Vagina (tissue), 2 donors: Measurements from ENCODE around the gene C11orf97. TPM values are rescaled to one million over a fixed set of nuclear protein-coding genes. Genes with fewer than 3 reads are reported as not detected.

ENCODE experiments used
- DNase-seq, 2 donors: peaks; one replicate each; pipeline ENCODE4 v3.0.0-alpha.2; 2017; ENCODE audit errors: extremely low spot score in 2 of 2
- H3K27ac ChIP-seq: fragments of 200-600 bp; sonication (generic); one replicate; pipeline ENCODE4 v1.5.1; 2019
- H3K27me3 ChIP-seq: fragments of 200-600 bp; sonication (generic); one replicate; pipeline ENCODE4 v1.5.1; 2019
- H3K36me3 ChIP-seq, 2 donors: fragments of 200-600 bp; sonication (generic); one replicate each; pipeline ENCODE4 v1.5.1; 2017 to 2019
- H3K4me1 ChIP-seq: fragments of 200-600 bp; sonication (generic); one replicate; pipeline ENCODE4 v1.5.1; 2019
- H3K4me3 ChIP-seq, 2 donors: fragments of 200-600 bp; sonication (generic); 1 replicate in 1 of 2; 2 replicates in 1 of 2; pipeline ENCODE4 v1.5.1; 2016 to 2019
- H3K9me3 ChIP-seq: fragments of 200-600 bp; sonication (generic); one replicate; pipeline ENCODE4 v1.5.1; 2019
- POLR2A ChIP-seq, 2 donors: fragments of 450-650 bp; IDR thresholded peaks; one replicate each; pipeline ENCODE4 v1.6.1; 2017; ENCODE audit warnings: antibody characterized with exemption in 2 of 2, mild to moderate bottlenecking in 2 of 2, moderate library complexity in 2 of 2
- POLR2AphosphoS5 ChIP-seq, 2 donors: sonication (generic); formaldehyde crosslinking; IDR thresholded peaks; one replicate each; pipeline ENCODE4 v1.9.0; 2017; ENCODE audit warnings: antibody characterized with exemption in 2 of 2, mild to moderate bottlenecking in 2 of 2, low read depth in 1 of 2; ENCODE audit not compliant: insufficient read depth in 1 of 2
- intact Hi-C: fragments of 100-400 bp; cut with DNase I; formaldehyde crosslinking; loops from one replicate; pipeline ENCODE4 v1.15.1; 2023
- total RNA-seq: library from RNA; depleted of rRNA; stranded (reverse); fragments of >200 nt; gene quantifications from one replicate; pipeline ENCODE4 v1.2.3, GENCODE V29; 2016
- TF ChIP-seq, protein P1 (sequence below), 3 experiments: fragments of 450-650 bp in 2 of 3; fragments of 200-600 bp in 1 of 3; sonication (generic) in 1 of 3; IDR thresholded peaks; one replicate each; pipeline ENCODE4 v1.5.1; 2017 to 2019; ENCODE audit warnings: antibody characterized with exemption in 3 of 3, mild to moderate bottlenecking in 2 of 3, moderate library complexity in 2 of 3

C11orf97 gene
- total RNA-seq, 1 donor from 2014 or later = not detected

DNA sequence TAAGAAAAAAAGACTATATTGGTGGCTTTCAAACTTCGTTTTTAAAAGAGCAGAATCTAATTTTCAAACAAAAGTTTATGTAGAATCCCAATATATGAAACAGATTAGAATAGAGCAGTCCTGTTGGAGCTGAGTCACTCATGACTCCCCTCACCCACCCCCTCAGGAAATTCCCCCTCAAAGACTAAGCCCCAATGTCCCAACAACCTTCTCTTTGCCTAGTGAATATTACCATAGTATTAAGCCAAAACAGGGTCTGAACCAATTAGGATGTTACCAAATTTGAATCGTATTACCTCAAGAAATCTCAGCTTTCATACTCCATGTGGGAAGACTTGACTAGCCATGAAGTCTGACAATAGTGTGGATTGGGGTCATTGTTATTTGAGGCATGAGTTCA, 47.1 kb downstream of the C11orf97 start:
- no peak overlapping the region for H3K4me3 ChIP-seq

DNA sequence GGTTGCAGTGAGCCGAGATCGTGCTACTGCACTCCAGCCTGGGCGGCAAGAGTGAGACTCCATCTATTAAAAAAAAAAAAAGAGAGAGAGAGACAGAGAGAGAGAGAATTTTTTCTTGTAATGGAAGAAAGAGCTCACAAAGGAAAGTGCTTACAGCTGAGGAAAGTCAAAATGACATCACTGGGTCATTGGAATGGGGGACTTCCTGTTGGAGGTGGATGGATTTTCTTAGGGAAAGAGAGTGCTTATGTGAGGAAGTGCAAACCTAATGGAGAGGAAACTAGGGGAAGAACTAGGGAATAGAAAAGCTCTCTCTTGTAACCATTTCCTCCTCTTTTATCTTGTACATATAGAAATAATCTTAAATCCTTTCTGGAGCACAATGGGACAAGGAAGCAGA, 48.6 kb downstream of the C11orf97 start:
- no peak for DNase-seq
- Histone ChIP-seq H3K27me3 (no peaks in the 10 kb centered on the region), H3K36me3 (no peaks in the 10 kb centered on the region), H3K9me3 (no peaks in the 10 kb centered on the region), H3K4me1 (peaks cover 12% of the 10 kb centered on the region), H3K27ac (no peak overlapping the region), H3K4me3 (no peak overlapping the region)
- intact Hi-C loops = no loop called here
- TF ChIP-seq POLR2AphosphoS5 (IDR thresholded peaks at IDR 0.05; ENCODE audit: insufficient read depth in 1 of 2, low read depth in 1 of 2) (no peak), POLR2A (IDR thresholded peaks at IDR 0.05) (no peak)
- TF ChIP-seq, protein P1, sequence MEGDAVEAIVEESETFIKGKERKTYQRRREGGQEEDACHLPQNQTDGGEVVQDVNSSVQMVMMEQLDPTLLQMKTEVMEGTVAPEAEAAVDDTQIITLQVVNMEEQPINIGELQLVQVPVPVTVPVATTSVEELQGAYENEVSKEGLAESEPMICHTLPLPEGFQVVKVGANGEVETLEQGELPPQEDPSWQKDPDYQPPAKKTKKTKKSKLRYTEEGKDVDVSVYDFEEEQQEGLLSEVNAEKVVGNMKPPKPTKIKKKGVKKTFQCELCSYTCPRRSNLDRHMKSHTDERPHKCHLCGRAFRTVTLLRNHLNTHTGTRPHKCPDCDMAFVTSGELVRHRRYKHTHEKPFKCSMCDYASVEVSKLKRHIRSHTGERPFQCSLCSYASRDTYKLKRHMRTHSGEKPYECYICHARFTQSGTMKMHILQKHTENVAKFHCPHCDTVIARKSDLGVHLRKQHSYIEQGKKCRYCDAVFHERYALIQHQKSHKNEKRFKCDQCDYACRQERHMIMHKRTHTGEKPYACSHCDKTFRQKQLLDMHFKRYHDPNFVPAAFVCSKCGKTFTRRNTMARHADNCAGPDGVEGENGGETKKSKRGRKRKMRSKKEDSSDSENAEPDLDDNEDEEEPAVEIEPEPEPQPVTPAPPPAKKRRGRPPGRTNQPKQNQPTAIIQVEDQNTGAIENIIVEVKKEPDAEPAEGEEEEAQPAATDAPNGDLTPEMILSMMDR (IDR thresholded peaks at IDR 0.05) = no peak

More for the DNA sequence above, 47.1 kb downstream of the C11orf97 start:
- TF ChIP-seq POLR2AphosphoS5 (IDR thresholded peaks at IDR 0.05; ENCODE audit: insufficient read depth in 1 of 2, low read depth in 1 of 2) (no peak), POLR2A (IDR thresholded peaks at IDR 0.05) (no peak)
- TF ChIP-seq, protein P1 (IDR thresholded peaks at IDR 0.05) = no peak
- DNase-seq = no peak
- intact Hi-C loops = no loop called here
- no peak overlapping the region for H3K27ac ChIP-seq
- peaks cover 12% of the 10 kb centered on the region for H3K4me1 ChIP-seq
- no peaks in the 10 kb centered on the region for H3K27me3 ChIP-seq
- H3K36me3 ChIP-seq = no peaks in the 10 kb centered on the region
- H3K9me3 ChIP-seq = no peaks in the 10 kb centered on the region

DNA sequence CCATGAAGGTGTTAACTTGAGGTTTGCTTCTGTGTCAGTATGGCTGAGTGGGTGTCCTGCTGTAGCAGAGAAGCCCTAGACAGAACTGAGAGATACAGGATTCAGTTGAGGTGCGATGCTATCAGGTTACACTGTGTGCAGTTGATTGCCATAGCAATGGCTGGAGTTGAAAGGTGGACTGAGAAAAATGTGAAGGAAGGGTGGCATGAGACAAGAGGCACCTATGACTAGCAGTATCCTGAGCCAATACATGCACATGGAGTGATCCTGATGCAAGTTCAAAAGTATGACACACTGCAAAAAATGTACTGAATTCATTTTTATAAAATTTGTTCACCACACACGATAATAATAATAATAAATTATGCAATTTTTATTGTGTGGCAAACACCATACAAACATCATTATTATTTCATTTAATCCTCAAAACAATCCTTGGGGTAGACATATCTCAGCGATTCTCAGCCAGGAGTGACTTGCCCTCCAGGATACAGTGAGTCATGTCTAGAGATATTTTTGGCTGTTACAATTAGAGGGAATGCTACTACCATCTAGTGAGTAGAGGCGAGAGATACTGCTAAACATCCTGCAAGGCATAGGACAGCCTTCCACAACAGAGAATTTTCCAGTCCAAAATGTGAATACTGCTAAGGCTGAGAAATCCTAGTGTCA, 51.1 kb downstream of the C11orf97 start:
- Histone ChIP-seq H3K4me1 (peaks cover 5% of the 10 kb centered on the region), H3K27me3 (no peaks in the 10 kb centered on the region), H3K27ac (no peak overlapping the region), H3K36me3 (no peaks in the 10 kb centered on the region), H3K9me3 (no peaks in the 10 kb centered on the region), H3K4me3 (no peak overlapping the region)
- intact Hi-C loops = no loop called here
- no peak for DNase-seq
- TF ChIP-seq POLR2AphosphoS5 (IDR thresholded peaks at IDR 0.05; ENCODE audit: insufficient read depth in 1 of 2, low read depth in 1 of 2) = no peak
- TF ChIP-seq, protein P1 (IDR thresholded peaks at IDR 0.05) = no peak
- no peak for TF ChIP-seq POLR2A (IDR thresholded peaks at IDR 0.05)

DNA sequence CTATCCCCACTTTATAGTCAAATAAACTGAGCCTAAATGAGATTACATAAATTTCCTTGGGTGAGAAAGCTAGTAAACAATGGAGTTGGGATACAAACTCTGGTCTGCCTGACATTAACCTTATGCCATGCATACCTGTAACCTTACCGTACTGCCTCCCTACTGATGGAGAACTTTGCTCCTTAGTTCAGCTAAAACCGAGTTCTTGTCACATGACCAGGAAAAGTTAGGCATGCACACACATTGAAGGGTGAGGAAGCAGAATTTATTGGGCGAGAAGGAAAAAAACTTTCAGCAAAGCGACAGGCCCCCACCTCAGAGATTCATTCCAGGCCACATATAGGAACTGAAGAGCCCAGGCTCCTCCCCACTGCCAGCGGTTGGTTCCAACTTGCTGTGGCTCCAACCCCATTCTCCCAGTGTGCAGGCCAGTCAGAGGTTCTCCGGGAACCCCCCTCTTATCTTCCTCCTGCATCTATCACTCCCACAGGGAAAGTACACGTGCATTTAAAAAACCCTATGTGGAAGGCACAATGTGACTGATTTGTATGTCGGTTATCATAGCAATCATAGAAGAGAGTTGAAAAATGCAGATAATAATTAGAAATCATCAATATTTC, 51.7 kb downstream of the C11orf97 start:
- Histone ChIP-seq H3K27me3 (no peaks in the 10 kb centered on the region), H3K36me3 (no peaks in the 10 kb centered on the region), H3K9me3 (no peaks in the 10 kb centered on the region), H3K4me1 (no peaks in the 10 kb centered on the region), H3K4me3 (no peak overlapping the region), H3K27ac (no peak overlapping the region)
- TF ChIP-seq POLR2A (IDR thresholded peaks at IDR 0.05) (no peak), POLR2AphosphoS5 (IDR thresholded peaks at IDR 0.05; ENCODE audit: insufficient read depth in 1 of 2, low read depth in 1 of 2) (no peak)
- TF ChIP-seq, protein P1 (IDR thresholded peaks at IDR 0.05) = no peak
- DNase-seq = no peak
- intact Hi-C loops = no loop called here

DNA sequence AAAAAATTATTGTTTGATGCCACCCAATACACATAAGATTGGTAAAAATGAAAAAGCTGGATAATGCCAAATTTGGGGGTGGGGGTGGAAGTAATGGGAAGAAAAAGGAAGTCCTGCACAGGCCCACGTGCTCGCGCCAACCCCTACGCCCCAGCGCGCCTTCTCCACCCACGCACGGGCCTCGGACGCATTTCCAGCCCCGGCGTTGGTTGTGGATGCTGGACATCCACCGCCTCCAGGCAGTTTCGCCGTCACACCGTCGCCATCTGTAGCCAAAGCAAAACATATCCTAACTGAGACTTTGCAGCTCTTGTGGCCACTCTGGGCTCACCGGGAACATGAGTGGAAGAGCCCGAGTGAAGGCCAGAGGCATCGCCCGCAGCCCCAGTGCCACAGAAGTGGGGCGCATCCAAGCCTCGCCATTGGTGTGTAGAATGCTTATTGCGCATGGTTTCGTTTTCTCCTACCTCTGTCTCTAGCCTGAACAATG, 55.0 kb downstream of the C11orf97 start, which contains the start of gene PIWIL4:
PIWIL4 (plus strand) TSS at position 188 of the 490 bp plus-strand sequence; CDS start at position 339, 151 bp downstream.
- Histone ChIP-seq H3K4me3 (no peak within 1 kb of the TSS), H3K9me3 (no peaks in the 10 kb centered on the region), H3K27ac (no peak within 1 kb of the TSS), H3K4me1 (no peaks in the 10 kb centered on the region), H3K36me3 (no peaks in the 10 kb centered on the region), H3K27me3 (no peaks in the 10 kb centered on the region)
- TF ChIP-seq POLR2A (IDR thresholded peaks at IDR 0.05) = no peak
- TF ChIP-seq POLR2AphosphoS5 (IDR thresholded peaks at IDR 0.05; ENCODE audit: insufficient read depth in 1 of 2, low read depth in 1 of 2) = no peak
- TF ChIP-seq, protein P1 (IDR thresholded peaks at IDR 0.05) = no peak
- no peak for DNase-seq
- intact Hi-C loops = no loop called here
